Measurements from ENCODE around the gene TIMP1. TPM values are rescaled to one million over a fixed set of nuclear protein-coding genes. Genes with fewer than 3 reads are reported as not detected.
A peak's percentile ranks its signal among the peaks of the same experiment; 100 is the strongest.
"Not testable (repeated sequence)": the region's sequence is repeated elsewhere in the genome, so short reads cannot be mapped to it uniquely, and the experiment has no call there.

The TIMP1 gene
- total RNA-seq, 1 experiment from 2014 or later: 35.4 TPM

DNA sequence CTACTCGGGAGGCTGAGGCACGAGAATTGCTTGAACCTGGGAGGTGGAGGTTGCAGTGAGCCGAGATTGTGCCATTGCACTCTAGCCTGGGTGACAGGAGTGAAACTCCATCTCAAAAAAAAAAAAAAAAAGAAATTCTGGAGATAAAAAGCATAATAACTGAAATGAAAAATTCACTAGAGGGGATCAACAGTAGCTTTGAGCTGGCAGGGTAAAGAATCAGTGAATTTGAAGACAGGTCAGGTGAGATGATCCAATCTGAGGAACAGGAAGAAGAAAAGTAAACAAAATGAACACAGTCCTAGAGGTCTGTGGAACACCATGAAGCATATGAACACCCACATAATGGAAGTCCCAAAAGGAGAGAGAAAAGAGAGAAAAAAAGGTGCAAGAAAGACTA, 15.0 kb downstream of the TIMP1 start (continued):
- TF ChIP-seq NR1H2 (CRISPR knock-in tag; IDR thresholded peaks at IDR 0.05) (no peak), FOXK1 (CRISPR knock-in tag; IDR thresholded peaks at IDR 0.05) (no peak), MYBL2 (CRISPR knock-in tag; IDR thresholded peaks at IDR 0.05) (no peak), NFE2L1 (CRISPR knock-in tag; IDR thresholded peaks at IDR 0.05) (no peak), PRRX2 (CRISPR knock-in tag; IDR thresholded peaks at IDR 0.05) (no peak), CBFB (CRISPR knock-in tag; IDR thresholded peaks at IDR 0.05; ENCODE audit: low read depth) (no peak)
- TF ChIP-seq, protein P1, sequence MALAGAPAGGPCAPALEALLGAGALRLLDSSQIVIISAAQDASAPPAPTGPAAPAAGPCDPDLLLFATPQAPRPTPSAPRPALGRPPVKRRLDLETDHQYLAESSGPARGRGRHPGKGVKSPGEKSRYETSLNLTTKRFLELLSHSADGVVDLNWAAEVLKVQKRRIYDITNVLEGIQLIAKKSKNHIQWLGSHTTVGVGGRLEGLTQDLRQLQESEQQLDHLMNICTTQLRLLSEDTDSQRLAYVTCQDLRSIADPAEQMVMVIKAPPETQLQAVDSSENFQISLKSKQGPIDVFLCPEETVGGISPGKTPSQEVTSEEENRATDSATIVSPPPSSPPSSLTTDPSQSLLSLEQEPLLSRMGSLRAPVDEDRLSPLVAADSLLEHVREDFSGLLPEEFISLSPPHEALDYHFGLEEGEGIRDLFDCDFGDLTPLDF (CRISPR knock-in tag; IDR thresholded peaks at IDR 0.05): no peak
- TF ChIP-seq, protein P2, sequence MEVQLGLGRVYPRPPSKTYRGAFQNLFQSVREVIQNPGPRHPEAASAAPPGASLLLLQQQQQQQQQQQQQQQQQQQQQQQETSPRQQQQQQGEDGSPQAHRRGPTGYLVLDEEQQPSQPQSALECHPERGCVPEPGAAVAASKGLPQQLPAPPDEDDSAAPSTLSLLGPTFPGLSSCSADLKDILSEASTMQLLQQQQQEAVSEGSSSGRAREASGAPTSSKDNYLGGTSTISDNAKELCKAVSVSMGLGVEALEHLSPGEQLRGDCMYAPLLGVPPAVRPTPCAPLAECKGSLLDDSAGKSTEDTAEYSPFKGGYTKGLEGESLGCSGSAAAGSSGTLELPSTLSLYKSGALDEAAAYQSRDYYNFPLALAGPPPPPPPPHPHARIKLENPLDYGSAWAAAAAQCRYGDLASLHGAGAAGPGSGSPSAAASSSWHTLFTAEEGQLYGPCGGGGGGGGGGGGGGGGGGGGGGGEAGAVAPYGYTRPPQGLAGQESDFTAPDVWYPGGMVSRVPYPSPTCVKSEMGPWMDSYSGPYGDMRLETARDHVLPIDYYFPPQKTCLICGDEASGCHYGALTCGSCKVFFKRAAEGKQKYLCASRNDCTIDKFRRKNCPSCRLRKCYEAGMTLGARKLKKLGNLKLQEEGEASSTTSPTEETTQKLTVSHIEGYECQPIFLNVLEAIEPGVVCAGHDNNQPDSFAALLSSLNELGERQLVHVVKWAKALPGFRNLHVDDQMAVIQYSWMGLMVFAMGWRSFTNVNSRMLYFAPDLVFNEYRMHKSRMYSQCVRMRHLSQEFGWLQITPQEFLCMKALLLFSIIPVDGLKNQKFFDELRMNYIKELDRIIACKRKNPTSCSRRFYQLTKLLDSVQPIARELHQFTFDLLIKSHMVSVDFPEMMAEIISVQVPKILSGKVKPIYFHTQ (CRISPR knock-in tag; IDR thresholded peaks at IDR 0.05): no peak
- TF ChIP-seq, protein P3, sequence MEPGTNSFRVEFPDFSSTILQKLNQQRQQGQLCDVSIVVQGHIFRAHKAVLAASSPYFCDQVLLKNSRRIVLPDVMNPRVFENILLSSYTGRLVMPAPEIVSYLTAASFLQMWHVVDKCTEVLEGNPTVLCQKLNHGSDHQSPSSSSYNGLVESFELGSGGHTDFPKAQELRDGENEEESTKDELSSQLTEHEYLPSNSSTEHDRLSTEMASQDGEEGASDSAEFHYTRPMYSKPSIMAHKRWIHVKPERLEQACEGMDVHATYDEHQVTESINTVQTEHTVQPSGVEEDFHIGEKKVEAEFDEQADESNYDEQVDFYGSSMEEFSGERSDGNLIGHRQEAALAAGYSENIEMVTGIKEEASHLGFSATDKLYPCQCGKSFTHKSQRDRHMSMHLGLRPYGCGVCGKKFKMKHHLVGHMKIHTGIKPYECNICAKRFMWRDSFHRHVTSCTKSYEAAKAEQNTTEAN (CRISPR knock-in tag; IDR thresholded peaks at IDR 0.05): no peak

DNA sequence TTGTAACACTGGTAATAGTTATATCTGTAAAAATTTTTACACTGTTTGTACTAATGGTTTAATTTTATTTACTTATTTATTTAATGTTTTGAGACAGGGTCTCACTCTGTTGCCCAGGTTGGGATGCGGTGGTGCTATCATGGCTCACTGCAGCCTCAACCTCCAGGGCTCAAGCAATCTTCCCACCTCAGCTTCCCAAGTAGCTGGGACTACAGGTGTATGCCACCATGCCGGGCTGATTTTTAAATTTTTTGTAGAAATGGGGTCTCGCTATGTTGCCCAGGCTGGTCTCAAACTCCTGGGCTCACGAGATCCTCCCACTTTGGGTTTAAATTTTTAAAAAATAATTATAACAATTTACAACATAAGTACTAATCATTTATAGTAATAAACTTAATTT, 20.9 kb downstream of the TIMP1 start:
- H3K27me3 Mint-ChIP-seq (ENCODE audit: low read depth); H3K4me3 Mint-ChIP-seq; DNase-seq (ENCODE audit: low spot score); H3K36me3 Mint-ChIP-seq; CTCF ChIA-PET; ATAC-seq; H3K4me1 Mint-ChIP-seq; POLR2A ChIA-PET; H3K9me3 Mint-ChIP-seq; H3K27ac Mint-ChIP-seq: not testable (repeated sequence)
- 0 out of 2 replicates have a peak, but pooled peaks have one; percentile 29 for TF ChIP-seq ZNF121 (CRISPR knock-in tag; IDR thresholded peaks at IDR 0.05)

GRCh38 chrX:47605024-47605423, 22.8 kb downstream of the TIMP1 start:
- ChIA-PET POLR2A (no interaction called here), CTCF (no interaction called here)
- Mint-ChIP-seq H3K4me1 (peaks cover 14% of the 10 kb centered on the region), H3K36me3 (no peaks in the 10 kb centered on the region), H3K4me3 (no peak overlapping the region), H3K27ac (no peak overlapping the region), H3K27me3 (ENCODE audit: low read depth) (no peaks in the 10 kb centered on the region), H3K9me3 (no peaks in the 10 kb centered on the region)
- DNase-seq (ENCODE audit: low spot score) (no peak), ATAC-seq (no peak)
- TF ChIP-seq RORB (CRISPR knock-in tag; IDR thresholded peaks at IDR 0.05): no peak
- TF ChIP-seq ZNF416 (CRISPR knock-in tag; IDR thresholded peaks at IDR 0.05): no peak
- TF ChIP-seq, protein P4, sequence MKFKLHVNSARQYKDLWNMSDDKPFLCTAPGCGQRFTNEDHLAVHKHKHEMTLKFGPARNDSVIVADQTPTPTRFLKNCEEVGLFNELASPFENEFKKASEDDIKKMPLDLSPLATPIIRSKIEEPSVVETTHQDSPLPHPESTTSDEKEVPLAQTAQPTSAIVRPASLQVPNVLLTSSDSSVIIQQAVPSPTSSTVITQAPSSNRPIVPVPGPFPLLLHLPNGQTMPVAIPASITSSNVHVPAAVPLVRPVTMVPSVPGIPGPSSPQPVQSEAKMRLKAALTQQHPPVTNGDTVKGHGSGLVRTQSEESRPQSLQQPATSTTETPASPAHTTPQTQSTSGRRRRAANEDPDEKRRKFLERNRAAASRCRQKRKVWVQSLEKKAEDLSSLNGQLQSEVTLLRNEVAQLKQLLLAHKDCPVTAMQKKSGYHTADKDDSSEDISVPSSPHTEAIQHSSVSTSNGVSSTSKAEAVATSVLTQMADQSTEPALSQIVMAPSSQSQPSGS (CRISPR knock-in tag; IDR thresholded peaks at IDR 0.05; ENCODE audit: borderline replicate concordance, low read depth): no peak
- TF ChIP-seq FOXJ3 (CRISPR knock-in tag; IDR thresholded peaks at IDR 0.05; ENCODE audit: borderline replicate concordance): no peak
- TF ChIP-seq SMAD4 (CRISPR knock-in tag; IDR thresholded peaks at IDR 0.05): no peak
- no peak for TF ChIP-seq E2F4 (CRISPR knock-in tag; IDR thresholded peaks at IDR 0.05; ENCODE audit: borderline replicate concordance, low read depth)
- no peak for TF ChIP-seq ZNF512 (CRISPR knock-in tag; IDR thresholded peaks at IDR 0.05; ENCODE audit: borderline replicate concordance)
- TF ChIP-seq, protein P5, sequence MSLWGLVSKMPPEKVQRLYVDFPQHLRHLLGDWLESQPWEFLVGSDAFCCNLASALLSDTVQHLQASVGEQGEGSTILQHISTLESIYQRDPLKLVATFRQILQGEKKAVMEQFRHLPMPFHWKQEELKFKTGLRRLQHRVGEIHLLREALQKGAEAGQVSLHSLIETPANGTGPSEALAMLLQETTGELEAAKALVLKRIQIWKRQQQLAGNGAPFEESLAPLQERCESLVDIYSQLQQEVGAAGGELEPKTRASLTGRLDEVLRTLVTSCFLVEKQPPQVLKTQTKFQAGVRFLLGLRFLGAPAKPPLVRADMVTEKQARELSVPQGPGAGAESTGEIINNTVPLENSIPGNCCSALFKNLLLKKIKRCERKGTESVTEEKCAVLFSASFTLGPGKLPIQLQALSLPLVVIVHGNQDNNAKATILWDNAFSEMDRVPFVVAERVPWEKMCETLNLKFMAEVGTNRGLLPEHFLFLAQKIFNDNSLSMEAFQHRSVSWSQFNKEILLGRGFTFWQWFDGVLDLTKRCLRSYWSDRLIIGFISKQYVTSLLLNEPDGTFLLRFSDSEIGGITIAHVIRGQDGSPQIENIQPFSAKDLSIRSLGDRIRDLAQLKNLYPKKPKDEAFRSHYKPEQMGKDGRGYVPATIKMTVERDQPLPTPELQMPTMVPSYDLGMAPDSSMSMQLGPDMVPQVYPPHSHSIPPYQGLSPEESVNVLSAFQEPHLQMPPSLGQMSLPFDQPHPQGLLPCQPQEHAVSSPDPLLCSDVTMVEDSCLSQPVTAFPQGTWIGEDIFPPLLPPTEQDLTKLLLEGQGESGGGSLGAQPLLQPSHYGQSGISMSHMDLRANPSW (CRISPR knock-in tag; conservative IDR thresholded peaks at IDR 0.05; ENCODE audit: low read depth): no peak
- TF ChIP-seq FOXK1 (CRISPR knock-in tag; IDR thresholded peaks at IDR 0.05): no peak
- no peak for TF ChIP-seq CREB1 (CRISPR knock-in tag; IDR thresholded peaks at IDR 0.05)
- no peak for TF ChIP-seq TEAD4 (CRISPR knock-in tag; IDR thresholded peaks at IDR 0.05)
- no peak for TF ChIP-seq TCF7 (CRISPR knock-in tag; IDR thresholded peaks at IDR 0.05; ENCODE audit: low read depth)
- TF ChIP-seq NFE2L1 (CRISPR knock-in tag; IDR thresholded peaks at IDR 0.05): no peak
- no peak for TF ChIP-seq RELA (CRISPR knock-in tag; IDR thresholded peaks at IDR 0.05; ENCODE audit: borderline replicate concordance)
- no peak for TF ChIP-seq ZNF317 (CRISPR knock-in tag; IDR thresholded peaks at IDR 0.05; ENCODE audit: borderline replicate concordance, low read depth)

Data from WTC11 (cell line).